NOMO-1 treated with DMSO at 0.1 percent for 48 hours (cell line): ENCODE results near the gene C1orf232.

ENCODE experiments used
- DNase-seq: peaks from one replicate; lab custom pipeline; 2025; ENCODE audit not compliant: unreplicated experiment; lab: John Stamatoyannopoulos, UW

C1orf232 gene

DNA sequence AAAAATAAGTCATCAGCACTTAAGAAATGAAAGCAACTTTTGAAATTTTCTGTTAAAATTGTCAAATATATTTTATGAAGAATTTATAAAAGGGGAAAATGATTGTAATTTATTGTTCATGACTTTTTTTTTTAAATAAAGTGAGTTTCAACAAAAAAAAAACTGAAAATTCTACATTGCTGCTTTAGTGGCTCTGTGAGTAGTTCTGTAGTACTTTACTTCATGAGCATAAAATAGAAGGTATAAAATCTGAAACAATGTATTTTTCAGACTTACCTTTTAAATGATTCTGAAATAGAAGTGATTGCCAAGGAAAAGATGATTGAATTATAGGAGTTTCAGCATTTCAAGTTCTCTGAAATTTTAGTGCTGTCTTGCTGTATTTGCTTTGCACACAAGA is 43.4 kb downstream of the C1orf232 start:
- no peak for DNase-seq

DNA sequence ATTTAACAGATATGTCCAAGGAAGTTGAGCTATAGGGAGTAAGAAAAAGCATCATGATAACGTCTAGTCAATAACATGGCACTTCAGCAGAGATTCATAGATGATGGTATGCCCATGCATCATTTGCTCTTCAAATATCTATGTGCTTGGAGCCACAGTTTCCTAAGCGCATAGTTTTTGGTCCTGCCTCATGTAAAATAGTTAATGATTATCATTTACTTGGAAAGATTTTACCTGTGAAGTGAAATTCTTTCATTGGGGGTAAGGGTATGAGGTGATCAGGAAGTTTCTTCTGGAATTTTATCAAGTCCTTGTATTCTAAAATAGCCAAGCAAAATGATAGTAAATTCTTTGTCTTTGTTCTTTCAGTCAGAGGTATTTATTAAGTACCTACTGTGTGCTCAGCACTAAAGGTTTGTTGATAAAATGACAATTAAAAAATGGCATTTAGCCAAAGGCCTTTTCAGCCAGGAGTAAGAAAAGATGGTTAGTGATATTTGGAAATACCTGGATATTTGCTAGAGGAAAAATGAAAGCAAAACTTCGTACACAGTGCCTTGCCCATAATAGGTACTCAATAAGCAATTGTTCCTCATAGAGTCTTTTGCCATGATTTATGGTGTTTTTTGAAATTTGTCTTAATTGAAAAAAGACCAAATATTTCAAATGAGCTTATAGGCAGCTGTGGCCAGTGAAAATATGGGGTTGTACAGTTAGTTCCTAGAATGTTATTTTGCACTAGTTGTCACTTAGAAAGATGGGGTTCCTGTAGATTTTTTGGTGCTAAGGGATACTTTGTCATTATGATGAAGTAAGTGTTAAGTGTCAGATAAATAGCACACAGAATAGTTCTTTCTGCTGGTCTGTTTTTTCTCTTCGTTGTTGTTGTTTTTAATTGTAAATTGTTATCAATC is 44.1 kb downstream of the C1orf232 start:
- DNase-seq = no peak

DNA sequence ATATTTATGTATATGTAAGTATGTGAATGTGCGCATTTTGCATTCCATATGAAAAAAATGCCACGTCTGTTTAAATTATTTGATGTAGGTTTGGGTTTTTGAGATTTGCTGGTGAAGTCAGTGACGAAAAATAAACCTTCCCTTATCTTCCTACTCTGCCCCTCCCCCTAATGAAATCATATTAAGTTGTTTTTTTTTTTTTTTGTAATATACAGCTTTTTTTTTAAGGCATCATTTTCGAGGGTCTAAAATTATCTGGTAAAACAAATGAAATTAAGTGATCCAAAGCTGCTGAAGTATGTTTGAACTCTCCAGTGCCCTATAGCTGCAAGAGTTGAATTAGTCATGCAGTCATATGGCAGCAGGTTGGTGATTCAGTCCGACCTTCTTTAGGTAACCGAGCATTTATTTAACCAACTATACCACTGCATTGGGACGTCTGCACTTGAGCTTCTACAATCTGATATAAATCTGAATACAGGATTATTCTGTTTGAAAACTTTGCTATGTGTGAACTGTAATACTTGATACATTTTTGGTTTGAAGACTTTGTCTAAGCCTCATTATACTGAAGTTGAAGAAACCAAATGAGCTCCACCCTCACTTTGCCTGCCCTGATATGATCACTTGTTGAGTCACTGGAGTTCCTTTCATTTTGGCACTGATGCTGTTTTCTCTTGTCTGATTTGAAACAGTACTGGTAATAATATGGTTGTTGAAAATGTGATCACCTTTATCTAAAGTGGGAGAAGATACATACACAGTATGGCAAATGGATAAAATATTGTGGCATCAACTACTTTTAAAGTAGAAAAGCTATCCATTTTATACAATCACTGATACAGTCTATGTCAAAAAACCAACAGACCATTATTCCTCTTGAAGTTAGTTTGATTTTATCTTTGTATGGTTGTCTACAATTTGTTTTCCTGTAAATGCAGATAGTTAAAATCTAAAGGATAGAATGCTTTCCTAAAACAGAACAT is 45.5 kb downstream of the C1orf232 start:
- DNase-seq = peak; percentile 32

DNA sequence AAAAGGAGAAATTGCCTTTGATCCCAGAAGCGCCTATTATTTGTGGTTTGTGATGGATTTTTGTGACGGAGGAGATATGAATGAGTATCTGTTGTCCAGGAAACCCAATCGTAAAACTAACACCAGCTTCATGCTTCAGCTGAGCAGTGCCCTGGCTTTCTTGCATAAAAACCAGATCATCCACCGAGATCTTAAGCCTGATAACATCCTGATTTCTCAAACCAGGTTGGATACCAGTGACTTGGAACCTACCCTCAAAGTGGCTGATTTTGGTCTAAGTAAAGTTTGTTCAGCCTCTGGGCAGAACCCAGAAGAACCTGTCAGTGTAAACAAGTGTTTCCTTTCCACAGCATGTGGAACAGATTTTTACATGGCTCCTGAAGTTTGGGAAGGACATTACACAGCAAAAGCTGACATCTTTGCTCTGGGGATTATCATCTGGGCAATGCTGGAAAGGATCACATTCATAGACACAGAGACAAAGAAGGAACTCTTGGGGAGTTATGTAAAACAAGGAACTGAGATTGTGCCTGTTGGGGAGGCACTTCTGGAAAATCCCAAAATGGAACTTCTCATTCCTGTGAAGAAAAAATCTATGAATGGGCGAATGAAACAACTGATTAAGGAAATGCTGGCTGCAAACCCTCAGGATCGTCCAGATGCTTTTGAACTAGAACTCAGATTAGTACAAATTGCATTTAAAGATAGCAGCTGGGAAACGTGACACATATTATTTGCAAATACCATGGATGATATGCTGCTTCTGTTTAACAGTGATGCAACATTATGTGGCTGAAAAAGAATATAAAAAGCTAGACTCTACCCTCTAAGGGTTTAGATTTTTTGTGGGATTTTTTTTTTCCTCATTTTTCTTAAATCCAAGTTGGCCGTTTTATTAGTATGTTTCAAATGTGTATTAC is 46.6 kb downstream of the C1orf232 start:
- peak; percentile 50 for DNase-seq

DNA sequence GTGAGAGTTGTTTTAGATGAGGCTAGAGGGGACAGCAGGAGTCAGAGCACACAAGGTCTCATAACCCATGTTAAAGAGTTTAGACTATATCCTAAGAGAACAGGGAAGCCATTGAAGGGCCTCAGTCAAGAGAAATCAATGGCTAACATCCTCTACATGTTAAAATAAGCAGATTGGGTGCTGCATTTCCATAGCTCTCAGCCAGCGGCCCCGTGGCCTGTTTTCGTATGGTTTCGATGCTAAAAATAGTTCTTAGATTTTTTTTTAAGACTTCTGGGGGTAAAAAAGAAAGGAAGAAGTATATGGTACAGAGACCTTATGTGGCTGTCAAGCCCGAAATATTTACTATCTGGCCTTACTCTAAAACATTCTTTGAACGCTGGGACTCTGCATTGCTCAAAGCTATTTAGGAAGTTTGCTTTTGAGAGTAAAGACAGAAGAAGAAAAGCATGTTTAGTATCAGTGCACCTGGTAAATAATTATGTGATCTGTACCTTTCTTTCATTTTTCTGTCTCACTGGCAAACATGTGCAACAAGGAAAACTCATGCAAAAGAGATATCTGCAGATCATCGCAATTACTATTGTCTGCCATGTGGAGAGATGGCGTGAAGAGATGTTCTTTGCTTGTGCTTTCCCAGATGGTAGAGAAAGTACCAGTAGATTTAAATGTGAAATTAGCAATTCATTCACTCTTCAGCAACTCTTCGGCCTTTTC is 48.7 kb downstream of the C1orf232 start:
- DNase-seq = peak; percentile 60

DNA sequence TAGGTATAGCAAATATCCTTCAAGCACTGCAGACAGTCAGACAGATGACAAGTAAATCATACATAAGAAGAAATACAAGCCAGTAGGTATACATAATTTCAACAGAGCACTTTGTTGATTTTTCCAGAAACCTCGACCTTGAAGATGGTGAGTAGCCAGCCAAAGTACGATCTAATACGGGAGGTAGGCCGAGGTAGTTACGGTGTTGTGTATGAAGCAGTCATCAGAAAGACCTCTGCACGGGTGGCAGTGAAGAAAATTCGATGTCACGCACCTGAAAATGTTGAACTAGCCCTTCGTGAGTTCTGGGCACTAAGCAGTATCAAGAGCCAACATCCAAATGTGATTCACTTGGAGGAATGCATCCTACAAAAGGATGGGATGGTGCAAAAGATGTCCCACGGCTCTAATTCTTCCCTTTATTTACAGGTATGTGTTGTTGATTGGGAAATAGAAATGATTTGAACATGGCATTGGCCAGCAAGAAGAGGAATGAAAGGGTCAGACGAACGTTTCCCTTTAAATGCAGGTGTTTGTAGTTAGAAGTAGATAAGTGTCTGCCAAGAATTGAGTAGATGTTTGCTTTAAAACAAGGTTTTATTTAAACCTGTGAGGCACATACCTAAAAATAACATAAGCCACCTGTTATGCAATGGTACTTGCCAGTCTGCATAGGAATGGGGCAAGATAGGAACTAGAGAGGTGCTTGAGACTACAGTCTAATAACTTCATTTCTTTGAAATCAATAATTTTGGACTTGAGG is 54.4 kb downstream of the C1orf232 start:
- DNase-seq = peak; percentile 20
